Loucy (cell line): ENCODE results near the gene RBP4.

Source experiments
- H2AFZ ChIP-seq: fragments of 200-600 bp; sonication (generic); 2 replicates; pipeline ENCODE4 v1.6.0; 2016; ENCODE audit warnings: antibody characterized with exemption, mild to moderate bottlenecking, low read length, moderate library complexity
- H3F3A ChIP-seq: fragments of 200-600 bp; 2 replicates; pipeline ENCODE4 v1.6.0; 2016; ENCODE audit warnings: antibody characterized with exemption, low read depth, mild to moderate bottlenecking
- H3K27me3 ChIP-seq: fragments of 200-600 bp; sonication (generic); 2 replicates; pipeline ENCODE4 v1.6.1; 2014; ENCODE audit warnings: low read length, mild to moderate bottlenecking; ENCODE audit not compliant: insufficient read depth, poor library complexity, severe bottlenecking
- H3K36me3 ChIP-seq: fragments of 200-600 bp; sonication (generic); 2 replicates; pipeline ENCODE4 v1.6.1; 2016; ENCODE audit warnings: low read length; ENCODE audit not compliant: insufficient read depth
- H3K4me1 ChIP-seq: fragments of 200-600 bp; sonication (generic); 2 replicates; pipeline ENCODE4 v1.5.1; 2014; ENCODE audit warnings: low read length, mild to moderate bottlenecking; ENCODE audit not compliant: insufficient read depth, poor library complexity, severe bottlenecking
- H3K4me2 ChIP-seq: fragments of 200-600 bp; sonication (generic); 2 replicates; pipeline ENCODE4 v1.6.0; 2014; ENCODE audit warnings: antibody characterized with exemption, low read length, low read depth, mild to moderate bottlenecking; ENCODE audit not compliant: poor library complexity, severe bottlenecking
- H3K4me3 ChIP-seq: fragments of 200-600 bp; sonication (generic); 2 replicates; pipeline ENCODE4 v1.5.1; 2014; ENCODE audit warnings: low read length, mild to moderate bottlenecking, mixed read lengths; ENCODE audit not compliant: poor library complexity, severe bottlenecking
- H3K79me2 ChIP-seq: fragments of 200-600 bp; sonication (generic); 2 replicates; pipeline ENCODE4 v1.6.1; 2014; ENCODE audit warnings: low read length; ENCODE audit not compliant: insufficient read depth
- H3K9ac ChIP-seq: fragments of 200-600 bp; sonication (generic); 2 replicates; pipeline ENCODE4 v1.6.0; 2014; ENCODE audit warnings: mild to moderate bottlenecking, low read depth, low read length, moderate library complexity; ENCODE audit not compliant: poor library complexity, severe bottlenecking
- H3K9me2 ChIP-seq: fragments of 200-600 bp; sonication (generic); replicated peaks from 2 replicates; pipeline ENCODE4 v1.6.1; 2016; ENCODE audit warnings: low read depth, low read length, mixed read lengths
- H3K9me3 ChIP-seq: fragments of 200-600 bp; sonication (generic); 2 replicates; pipeline ENCODE4 v1.6.1; 2014; ENCODE audit warnings: mild to moderate bottlenecking, antibody characterized with exemption, low read length, low read depth; ENCODE audit not compliant: insufficient read depth
- H4K20me1 ChIP-seq: fragments of 200-600 bp; sonication (generic); 2 replicates; pipeline ENCODE4 v1.6.0; 2014; ENCODE audit warnings: antibody characterized with exemption, low read length, mild to moderate bottlenecking; ENCODE audit not compliant: insufficient read depth, poor library complexity, severe bottlenecking
- EZH2phosphoT487 ChIP-seq: fragments of 200-600 bp; IDR thresholded peaks from 2 replicates; pipeline ENCODE4 v1.6.1; 2018; ENCODE audit warnings: antibody characterized with exemption, mild to moderate bottlenecking, moderate library complexity, borderline replicate concordance
- TF ChIP-seq, protein P1 (sequence below): fragments of 200-600 bp; sonication (generic); conservative IDR thresholded peaks from 2 replicates; pipeline ENCODE4 v1.5.1; 2014; ENCODE audit warnings: mild to moderate bottlenecking, antibody characterized with exemption, low read length

The RBP4 gene

DNA sequence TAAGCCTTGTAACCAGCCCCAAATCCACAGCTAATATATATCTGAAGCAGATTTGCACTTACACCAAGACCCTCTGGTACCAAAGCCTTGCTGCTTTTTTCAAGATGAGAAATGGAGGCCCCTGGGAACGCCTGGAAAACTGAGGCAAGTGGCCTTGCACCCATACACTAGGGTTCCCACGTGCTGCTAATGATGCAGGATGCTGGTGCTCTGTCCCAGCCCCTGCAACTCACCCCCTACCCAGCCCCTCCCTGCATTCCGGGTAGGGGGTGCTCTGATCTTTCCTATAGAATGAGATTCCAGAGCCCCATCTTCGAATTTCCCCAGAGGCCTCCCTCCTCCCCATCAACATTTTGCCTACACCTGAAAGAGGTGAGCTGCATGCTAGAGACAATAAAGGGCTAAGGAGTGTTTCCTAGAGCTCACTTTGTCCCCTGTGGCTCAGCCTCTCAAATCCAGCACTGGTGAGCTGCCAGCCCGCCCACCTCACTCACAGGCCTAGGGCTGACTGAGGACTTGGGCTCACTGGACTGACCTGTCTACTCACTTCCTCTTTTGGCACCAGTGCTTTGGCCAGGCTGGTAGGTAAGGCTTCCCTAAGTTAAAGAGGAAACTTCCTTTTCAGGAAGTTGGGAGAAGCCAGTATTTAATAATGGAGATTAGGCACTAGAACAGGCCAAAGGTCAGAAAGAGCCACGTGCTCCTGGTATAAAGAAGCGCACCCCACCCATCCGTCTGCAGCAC, 9.8 kb downstream of the RBP4 start:
- H2AFZ ChIP-seq: no peak overlapping the region
- TF ChIP-seq, protein P1, sequence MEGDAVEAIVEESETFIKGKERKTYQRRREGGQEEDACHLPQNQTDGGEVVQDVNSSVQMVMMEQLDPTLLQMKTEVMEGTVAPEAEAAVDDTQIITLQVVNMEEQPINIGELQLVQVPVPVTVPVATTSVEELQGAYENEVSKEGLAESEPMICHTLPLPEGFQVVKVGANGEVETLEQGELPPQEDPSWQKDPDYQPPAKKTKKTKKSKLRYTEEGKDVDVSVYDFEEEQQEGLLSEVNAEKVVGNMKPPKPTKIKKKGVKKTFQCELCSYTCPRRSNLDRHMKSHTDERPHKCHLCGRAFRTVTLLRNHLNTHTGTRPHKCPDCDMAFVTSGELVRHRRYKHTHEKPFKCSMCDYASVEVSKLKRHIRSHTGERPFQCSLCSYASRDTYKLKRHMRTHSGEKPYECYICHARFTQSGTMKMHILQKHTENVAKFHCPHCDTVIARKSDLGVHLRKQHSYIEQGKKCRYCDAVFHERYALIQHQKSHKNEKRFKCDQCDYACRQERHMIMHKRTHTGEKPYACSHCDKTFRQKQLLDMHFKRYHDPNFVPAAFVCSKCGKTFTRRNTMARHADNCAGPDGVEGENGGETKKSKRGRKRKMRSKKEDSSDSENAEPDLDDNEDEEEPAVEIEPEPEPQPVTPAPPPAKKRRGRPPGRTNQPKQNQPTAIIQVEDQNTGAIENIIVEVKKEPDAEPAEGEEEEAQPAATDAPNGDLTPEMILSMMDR: no peak
- no peak for TF ChIP-seq EZH2phosphoT487

DNA sequence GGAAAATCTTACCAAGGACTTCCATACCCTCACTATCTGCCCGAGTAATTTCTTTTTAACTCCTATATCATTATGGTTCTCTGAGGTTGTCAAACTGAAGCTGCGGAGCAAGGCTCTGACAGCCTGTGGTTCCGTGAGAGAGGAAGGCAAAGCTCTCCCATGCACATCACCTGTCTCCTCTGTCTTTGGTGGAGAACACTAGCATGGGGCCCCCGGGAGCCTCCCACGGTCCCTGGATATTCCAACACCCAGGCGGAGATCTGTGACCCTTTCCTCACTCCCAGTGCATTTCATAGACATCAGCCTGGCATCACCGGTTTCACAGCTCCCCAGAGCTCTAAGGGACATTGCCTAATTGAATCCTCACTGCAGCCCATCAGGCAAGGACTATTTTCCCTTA, 10.4 kb downstream of the RBP4 start:
- no peak overlapping the region for H3K4me3 ChIP-seq
- no peaks in the 10 kb centered on the region for H3K27me3 ChIP-seq
- H3K36me3 ChIP-seq: no peaks in the 10 kb centered on the region
- H3K9me2 ChIP-seq: no peaks in the 10 kb centered on the region
- no peaks in the 10 kb centered on the region for H3K79me2 ChIP-seq
- H4K20me1 ChIP-seq: no peaks in the 10 kb centered on the region
- no peaks in the 10 kb centered on the region for H3K4me1 ChIP-seq
- H3F3A ChIP-seq: no peaks in the 10 kb centered on the region
- H3K9ac ChIP-seq: no peak overlapping the region
- H2AFZ ChIP-seq: no peak overlapping the region
- no peak overlapping the region for H3K4me2 ChIP-seq
- H3K9me3 ChIP-seq: no peaks in the 10 kb centered on the region
- TF ChIP-seq, protein P1: no peak
- no peak for TF ChIP-seq EZH2phosphoT487

More for the DNA sequence above, 9.8 kb downstream of the RBP4 start:
- Histone ChIP-seq H3K27me3 (no peaks in the 10 kb centered on the region), H3K36me3 (no peaks in the 10 kb centered on the region), H3K4me2 (no peak overlapping the region), H3K9ac (no peak overlapping the region), H3K4me3 (no peak overlapping the region), H3K9me3 (no peaks in the 10 kb centered on the region), H3K79me2 (no peaks in the 10 kb centered on the region), H3K9me2 (no peaks in the 10 kb centered on the region), H4K20me1 (no peaks in the 10 kb centered on the region), H3K4me1 (no peaks in the 10 kb centered on the region), H3F3A (no peaks in the 10 kb centered on the region)

DNA sequence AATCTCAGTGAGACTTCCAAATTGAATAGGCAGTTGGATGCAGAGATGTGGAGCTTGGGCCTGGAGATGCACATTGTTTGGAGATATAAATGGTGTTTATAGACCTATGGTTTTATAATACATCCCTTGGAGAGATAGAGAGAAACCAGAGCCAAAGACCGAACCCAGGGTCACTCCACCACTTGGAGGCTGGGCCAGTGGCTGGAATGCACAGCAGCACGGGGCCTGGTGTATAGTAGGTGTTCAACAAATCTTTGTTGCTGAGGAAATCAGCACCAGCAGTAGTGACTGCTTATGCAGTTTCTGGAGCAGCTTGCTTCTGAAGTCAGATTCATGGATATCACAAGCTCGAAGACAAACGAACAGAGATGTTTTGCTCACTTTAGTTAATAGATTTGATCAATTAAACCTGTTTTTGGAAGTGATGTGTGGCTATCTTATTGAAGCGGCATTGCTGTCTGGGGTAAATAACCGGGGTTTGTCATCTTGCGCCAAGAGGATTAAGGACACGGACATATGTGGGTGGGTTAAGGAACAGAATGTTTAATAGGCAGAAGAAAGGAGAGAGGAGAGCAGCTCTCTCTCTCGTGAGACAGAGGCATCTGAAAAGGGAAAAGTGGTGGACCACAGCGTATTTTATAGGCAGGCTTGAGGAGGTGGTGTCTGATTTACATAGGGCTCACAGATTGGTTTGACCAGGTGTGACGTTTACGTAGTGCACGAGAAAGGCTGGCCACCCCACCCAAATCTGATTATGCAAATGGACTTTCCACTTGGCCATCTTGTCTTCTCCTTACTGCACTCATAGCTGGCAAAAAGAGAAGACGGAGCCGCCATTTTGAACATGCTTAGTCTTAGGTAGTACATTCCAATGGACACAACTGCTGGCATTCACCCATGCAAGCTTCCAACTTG, 11.1 kb downstream of the RBP4 start:
- no peak overlapping the region for H3K4me2 ChIP-seq
- no peak overlapping the region for H2AFZ ChIP-seq
- no peaks in the 10 kb centered on the region for H3K36me3 ChIP-seq
- no peaks in the 10 kb centered on the region for H4K20me1 ChIP-seq
- no peaks in the 10 kb centered on the region for H3K27me3 ChIP-seq
- H3K9me3 ChIP-seq: no peaks in the 10 kb centered on the region
- H3K79me2 ChIP-seq: no peaks in the 10 kb centered on the region
- H3K9ac ChIP-seq: no peak overlapping the region
- H3F3A ChIP-seq: no peaks in the 10 kb centered on the region
- TF ChIP-seq EZH2phosphoT487: no peak
- no peak overlapping the region for H3K4me3 ChIP-seq
- no peaks in the 10 kb centered on the region for H3K4me1 ChIP-seq
- no peaks in the 10 kb centered on the region for H3K9me2 ChIP-seq
